ENCODE measurements around the gene GPR84.

The GPR84 gene

DNA sequence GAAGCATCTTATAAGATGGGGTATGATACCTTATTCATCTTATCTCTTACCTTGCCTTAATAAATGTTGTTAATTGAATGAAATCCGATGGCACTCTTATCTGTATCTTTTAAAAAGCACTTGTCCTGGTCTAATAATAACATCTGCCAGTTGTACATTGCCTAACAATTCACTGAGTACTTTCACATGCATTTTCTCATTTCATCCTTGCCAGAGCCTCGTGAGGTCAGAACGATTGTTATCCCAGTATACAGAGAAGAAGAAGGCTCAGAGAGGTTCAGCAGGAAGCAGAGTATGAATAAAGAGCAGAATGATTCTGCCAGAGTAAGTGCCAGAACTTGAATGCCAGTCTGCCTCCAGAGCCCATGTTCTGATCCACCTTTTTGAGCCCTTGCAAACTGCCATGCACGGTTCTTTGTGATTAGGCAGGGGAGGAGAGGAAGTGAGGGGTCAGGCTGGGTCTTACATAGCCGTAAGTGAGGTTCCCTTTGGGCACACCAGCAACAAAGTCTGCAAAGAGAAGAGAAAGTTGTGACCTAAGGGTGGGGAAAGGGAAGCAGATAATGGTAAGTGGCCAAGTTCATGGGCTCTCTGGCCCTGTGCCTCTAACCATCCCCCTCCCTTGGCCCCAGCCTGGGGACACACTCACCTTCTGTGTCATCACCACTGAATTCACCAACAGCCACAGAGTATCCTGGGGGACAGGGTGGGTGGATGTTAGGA, 43.1 kb upstream of the GPR84 start:
- TF ChIP-seq, protein P1, sequence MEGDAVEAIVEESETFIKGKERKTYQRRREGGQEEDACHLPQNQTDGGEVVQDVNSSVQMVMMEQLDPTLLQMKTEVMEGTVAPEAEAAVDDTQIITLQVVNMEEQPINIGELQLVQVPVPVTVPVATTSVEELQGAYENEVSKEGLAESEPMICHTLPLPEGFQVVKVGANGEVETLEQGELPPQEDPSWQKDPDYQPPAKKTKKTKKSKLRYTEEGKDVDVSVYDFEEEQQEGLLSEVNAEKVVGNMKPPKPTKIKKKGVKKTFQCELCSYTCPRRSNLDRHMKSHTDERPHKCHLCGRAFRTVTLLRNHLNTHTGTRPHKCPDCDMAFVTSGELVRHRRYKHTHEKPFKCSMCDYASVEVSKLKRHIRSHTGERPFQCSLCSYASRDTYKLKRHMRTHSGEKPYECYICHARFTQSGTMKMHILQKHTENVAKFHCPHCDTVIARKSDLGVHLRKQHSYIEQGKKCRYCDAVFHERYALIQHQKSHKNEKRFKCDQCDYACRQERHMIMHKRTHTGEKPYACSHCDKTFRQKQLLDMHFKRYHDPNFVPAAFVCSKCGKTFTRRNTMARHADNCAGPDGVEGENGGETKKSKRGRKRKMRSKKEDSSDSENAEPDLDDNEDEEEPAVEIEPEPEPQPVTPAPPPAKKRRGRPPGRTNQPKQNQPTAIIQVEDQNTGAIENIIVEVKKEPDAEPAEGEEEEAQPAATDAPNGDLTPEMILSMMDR (IDR thresholded peaks at IDR 0.05; ENCODE audit: control insufficient read depth, insufficient read depth, low read depth, low read length, missing control alignments): no peak
- DNase-seq (ENCODE audit: low read depth): no peak
- H3K4me3 ChIP-seq (ENCODE audit: control insufficient read depth, low read depth, low read length): no peak overlapping the region

DNA sequence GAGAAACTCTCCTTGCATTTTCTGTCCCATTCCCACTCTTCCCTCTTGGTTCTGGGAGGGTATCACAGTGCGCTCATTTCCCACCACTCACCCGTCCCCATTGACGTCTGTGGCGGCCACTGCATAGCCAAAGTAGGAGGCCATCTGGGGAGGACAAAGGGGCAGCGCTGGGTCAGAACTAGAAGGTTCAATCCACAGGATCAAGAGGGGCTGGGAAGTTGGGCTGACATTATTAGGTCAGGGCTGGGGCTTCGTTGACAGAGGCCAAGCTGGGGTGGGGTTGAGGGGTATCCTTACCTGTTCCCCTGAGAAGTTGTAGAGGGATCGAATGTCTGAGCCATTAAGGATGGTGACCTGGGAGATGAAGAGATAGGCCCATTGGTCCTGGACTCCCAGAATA, 41.3 kb upstream of the GPR84 start:
- no peak for DNase-seq (ENCODE audit: low read depth)
- TF ChIP-seq, protein P1 (IDR thresholded peaks at IDR 0.05; ENCODE audit: control insufficient read depth, insufficient read depth, low read depth, low read length, missing control alignments): no peak
- H3K4me3 ChIP-seq (ENCODE audit: control insufficient read depth, low read depth, low read length): no peak overlapping the region

DNA sequence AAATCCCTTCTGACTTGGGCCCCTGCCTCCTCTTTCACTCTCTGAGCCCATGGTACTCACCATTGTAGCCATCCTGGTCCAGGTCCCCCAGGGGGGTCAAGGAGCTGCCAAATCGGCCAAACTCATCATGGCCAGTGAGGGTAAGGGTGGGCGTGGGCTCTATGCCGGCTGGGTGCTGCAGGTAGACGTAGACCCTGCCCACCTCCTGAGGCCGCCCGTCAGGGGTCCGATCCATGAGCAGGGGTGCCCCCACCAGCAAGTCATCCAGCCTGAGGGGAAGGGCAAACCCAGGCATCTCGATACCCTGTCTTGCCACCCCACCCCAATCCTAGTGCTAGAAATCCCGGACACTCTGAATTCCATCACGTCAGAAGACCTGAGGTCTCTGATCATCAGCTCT, 40.8 kb upstream of the GPR84 start:
- no peak for DNase-seq (ENCODE audit: low read depth)
- TF ChIP-seq, protein P1 (IDR thresholded peaks at IDR 0.05; ENCODE audit: control insufficient read depth, insufficient read depth, low read depth, low read length, missing control alignments): no peak
- no peak overlapping the region for H3K4me3 ChIP-seq (ENCODE audit: control insufficient read depth, low read depth, low read length)

DNA sequence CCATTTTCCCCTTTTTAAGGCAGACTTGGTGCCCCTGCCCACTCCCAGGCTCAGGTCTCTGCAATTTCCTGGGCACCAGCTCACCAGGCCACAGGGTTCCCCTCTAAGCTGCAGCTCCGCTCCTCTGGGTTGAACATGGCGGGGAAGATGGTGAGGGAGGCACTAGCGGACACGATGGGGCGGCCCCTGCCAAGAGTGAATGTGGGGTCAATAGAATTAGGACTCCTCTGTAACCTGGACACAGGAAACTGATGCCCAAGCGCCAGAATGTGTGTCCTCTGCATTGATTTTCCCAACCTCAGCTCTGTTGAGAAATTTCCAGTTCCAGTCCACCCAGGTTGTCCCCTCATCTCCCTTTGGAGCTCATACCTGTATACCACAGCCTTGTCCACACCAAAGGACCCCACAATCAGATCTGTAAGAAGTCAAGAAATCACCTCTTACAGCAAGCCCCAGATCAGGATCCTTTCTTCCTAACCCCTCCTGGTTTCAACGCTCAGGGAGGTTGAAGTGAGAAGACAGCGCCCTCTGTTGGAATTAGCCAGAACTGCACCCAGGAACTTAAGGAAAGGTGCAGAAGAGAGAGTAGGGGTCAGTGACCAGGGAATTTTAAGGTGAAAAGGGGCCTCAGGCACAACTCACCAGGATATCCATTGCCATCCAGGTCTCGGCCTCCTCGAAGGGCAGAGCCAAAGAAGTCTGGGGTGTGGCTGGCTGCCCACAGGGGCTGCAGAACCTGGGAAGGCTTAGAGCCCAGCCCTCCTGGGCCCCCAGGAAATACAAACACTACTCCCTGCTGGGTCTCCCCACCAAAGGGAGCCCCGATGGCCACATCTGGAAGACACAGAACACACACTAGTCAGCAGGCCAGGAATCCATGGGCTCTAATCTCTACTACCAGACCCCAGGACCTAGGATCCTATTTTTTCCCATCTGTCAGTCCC, 40.0 kb upstream of the GPR84 start:
- TF ChIP-seq, protein P1 (IDR thresholded peaks at IDR 0.05; ENCODE audit: control insufficient read depth, insufficient read depth, low read depth, low read length, missing control alignments): peak; percentile 88
- no peak for DNase-seq (ENCODE audit: low read depth)
- H3K4me3 ChIP-seq (ENCODE audit: control insufficient read depth, low read depth, low read length): no peak overlapping the region

DNA sequence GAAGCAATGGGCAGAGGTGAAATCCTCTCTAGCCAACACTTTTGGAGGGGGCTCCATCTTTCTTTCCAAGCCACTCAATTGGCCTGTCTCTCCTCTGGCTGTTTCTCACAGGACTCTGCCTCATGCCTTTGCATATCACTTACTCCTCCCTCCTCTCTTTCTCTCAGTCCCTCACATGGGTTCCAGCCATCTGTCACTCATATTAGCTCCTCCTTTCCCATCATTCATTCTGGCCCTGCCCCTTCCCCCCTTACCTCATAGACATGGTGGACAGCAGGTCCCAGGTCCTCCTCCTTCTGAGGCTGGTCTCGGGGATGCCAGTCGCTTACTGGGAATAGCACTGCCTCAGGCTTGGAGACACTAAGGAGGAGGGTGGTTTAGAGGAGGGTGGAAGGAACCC, 36.8 kb upstream of the GPR84 start:
- DNase-seq (ENCODE audit: low read depth): no peak
- TF ChIP-seq, protein P1 (IDR thresholded peaks at IDR 0.05; ENCODE audit: control insufficient read depth, insufficient read depth, low read depth, low read length, missing control alignments): no peak
- H3K4me3 ChIP-seq (ENCODE audit: control insufficient read depth, low read depth, low read length): no peak overlapping the region

DNA sequence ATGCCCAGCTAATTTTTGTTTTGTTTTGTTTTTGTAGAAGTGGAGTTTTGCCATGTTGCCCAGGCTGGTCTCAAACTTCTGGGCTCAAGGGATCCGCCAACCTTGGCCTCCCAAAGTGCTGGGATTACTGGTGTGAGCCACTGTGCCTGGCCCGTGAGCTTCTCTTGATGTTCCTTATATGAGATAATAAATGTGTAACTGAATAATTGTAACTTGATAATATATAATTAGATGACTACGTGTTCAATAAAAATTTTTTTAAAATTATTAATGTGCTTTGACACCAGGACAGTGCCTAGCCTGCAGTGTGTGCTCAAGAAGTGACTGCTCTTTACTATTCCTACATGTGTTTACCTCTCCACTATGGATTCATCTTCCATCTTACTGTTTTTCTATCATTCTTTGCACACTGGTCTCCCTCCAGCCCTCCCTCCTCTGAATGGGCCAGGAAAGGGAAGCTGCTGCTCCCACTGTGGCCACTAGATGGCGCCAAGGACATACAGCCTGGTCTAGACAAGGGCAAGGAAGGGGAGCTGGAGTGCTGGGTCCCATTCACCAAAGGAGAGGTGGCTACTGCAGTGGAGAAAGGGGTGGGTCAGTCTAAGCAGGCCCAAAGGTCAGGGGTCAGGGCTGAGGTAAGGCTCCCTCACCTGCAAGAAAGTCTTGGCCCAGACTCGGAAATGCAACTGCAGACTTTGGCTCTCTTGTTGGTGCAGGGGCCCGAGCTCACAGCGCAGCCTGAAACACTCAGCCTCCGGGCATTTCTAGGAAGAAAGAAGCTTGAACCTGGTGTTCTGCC, 34.9 kb upstream of the GPR84 start:
- DNase-seq (ENCODE audit: low read depth): peak; percentile 46
- H3K4me3 ChIP-seq (ENCODE audit: control insufficient read depth, low read depth, low read length): no peak overlapping the region
- TF ChIP-seq, protein P1 (IDR thresholded peaks at IDR 0.05; ENCODE audit: control insufficient read depth, insufficient read depth, low read depth, low read length, missing control alignments): peak; percentile 100
